Tibial artery (tissue), 4 donors: ENCODE results near the gene CCNO.

ENCODE experiments used
- DNase-seq, 2 donors: peaks; one replicate each; pipeline ENCODE4 v3.0.0-alpha.2; 2019
- H3K27ac ChIP-seq, 2 donors: fragments of 200-600 bp; sonication (generic) in 1 of 2; 1 replicate in 1 of 2; 2 replicates in 1 of 2; pipeline ENCODE4 v1.5.1; 2018 to 2019; ENCODE audit warnings: mild to moderate bottlenecking in 1 of 2
- H3K27me3 ChIP-seq, 2 donors: fragments of 200-600 bp; sonication (generic) in 1 of 2; one replicate each; pipeline versions ENCODE4 v1.5.1 to v1.6.0; 2016 to 2019
- H3K36me3 ChIP-seq, 3 donors: fragments of 200-600 bp; sonication (generic) in 2 of 3; one replicate each; pipeline ENCODE4 v1.5.1; 2016 to 2019; ENCODE audit warnings: mild to moderate bottlenecking in 2 of 3
- H3K4me1 ChIP-seq, 4 donors: fragments of 200-600 bp; sonication (generic) in 2 of 4; 1 replicate in 3 of 4; 2 replicates in 1 of 4; pipeline ENCODE4 v1.5.1; 2016 to 2019
- H3K4me3 ChIP-seq, 2 donors: fragments of 200-600 bp; sonication (generic) in 1 of 2; 1 replicate in 1 of 2; 2 replicates in 1 of 2; pipeline ENCODE4 v1.5.1; 2018 to 2019; ENCODE audit warnings: mild to moderate bottlenecking in 2 of 2
- H3K9me3 ChIP-seq, 3 donors: fragments of 200-600 bp; sonication (generic) in 1 of 3; one replicate each; pipeline ENCODE4 v1.5.1; 2016 to 2019
- CTCF ChIP-seq, 2 experiments: fragments of 200-600 bp in 1 of 2; fragments of 450-650 bp in 1 of 2; IDR thresholded peaks; one replicate each; pipeline ENCODE4 v1.5.1; 2017 to 2019; ENCODE audit warnings: antibody characterized with exemption in 2 of 2, mild to moderate bottlenecking in 1 of 2, moderate library complexity in 1 of 2
- intact Hi-C: fragments of 100-400 bp; cut with DNase I; formaldehyde crosslinking; loops from one replicate; pipeline ENCODE4 v1.15.0; 2023; ENCODE audit warnings: low total_unique reads

The CCNO gene

DNA sequence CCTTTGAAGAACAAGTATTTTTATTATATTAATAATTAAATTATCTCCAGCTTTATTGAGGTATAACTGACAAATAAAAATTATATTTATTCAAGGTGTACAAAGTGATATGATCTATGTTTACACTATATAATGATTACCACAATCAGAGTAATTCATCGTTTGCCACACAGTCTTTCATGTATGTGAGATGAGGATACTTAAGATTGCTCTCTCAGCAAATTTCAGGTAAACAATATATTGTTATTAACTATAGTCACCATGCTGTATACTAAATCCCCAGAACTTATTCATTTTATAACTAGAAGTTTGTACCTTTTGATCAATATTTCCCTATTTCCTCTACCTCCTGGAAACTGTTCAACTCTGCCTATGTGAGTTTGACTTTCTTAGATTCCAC is 16.7 kb upstream of the CCNO start:
- no peak overlapping the region for H3K4me3 ChIP-seq
- H3K4me1 ChIP-seq = no peaks in the 10 kb centered on the region
- no peak for TF ChIP-seq CTCF (IDR thresholded peaks at IDR 0.05)
- DNase-seq = no peak
- peaks cover 0 to 16% (median 5%) of the 10 kb centered on the region in 3 donors for H3K9me3 ChIP-seq
- H3K36me3 ChIP-seq = peaks cover 0 to 8% (median 8%) of the 10 kb centered on the region in 3 donors
- intact Hi-C loops = no loop called here
- H3K27ac ChIP-seq = no peak overlapping the region
- no peaks in the 10 kb centered on the region for H3K27me3 ChIP-seq

DNA sequence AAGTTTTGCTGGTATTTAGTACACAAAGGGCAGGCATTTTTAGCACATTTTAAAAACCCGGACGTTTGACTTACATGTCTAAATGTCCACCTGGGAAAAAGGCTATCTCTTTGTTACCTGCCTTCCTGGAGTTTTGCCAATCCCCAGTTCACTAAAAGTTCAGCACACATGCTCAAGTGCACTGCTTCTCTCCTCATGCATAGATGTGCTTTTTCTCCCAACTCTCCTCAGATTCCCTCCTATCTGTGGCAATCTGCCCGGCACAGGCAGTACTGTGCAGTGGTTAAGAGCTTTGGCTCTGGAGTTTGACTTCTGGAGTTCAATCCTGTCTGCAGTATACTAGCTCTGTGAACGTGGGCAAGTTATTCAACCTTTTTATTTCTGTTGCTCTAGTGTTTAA is 8.3 kb upstream of the CCNO start:
- Histone ChIP-seq H3K4me1 (no peaks in the 10 kb centered on the region), H3K4me3 (no peak overlapping the region), H3K9me3 (no peaks in the 10 kb centered on the region), H3K27me3 (peaks cover 0 to 8% of the 10 kb centered on the region in 2 donors), H3K27ac (no peak overlapping the region), H3K36me3 (no peaks in the 10 kb centered on the region)
- intact Hi-C loops = no loop called here
- no peak for TF ChIP-seq CTCF (IDR thresholded peaks at IDR 0.05)
- DNase-seq = no peak

DNA sequence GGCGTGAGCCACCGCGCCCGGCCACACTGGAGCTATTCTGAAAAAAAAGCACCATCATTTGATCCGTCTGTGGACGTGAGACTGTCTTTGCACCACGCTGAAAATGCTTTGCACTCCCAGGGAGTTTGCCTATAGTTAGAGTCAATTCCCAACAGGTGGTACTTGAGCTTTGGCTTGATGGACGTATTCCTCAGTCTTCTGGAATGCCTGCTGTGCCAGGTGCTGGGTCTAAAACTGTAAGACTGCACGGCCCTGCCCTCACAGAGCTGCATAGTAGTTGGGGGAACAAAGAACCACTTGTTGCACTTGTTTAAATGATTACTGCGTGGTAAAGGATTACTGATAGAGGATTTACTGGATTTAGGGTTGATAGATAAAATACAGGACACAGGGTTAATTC is 3.4 kb upstream of the CCNO start:
- intact Hi-C loops = no loop called here
- Histone ChIP-seq H3K27ac (no peak overlapping the region), H3K4me1 (peaks cover 0 to 20% (median 16%) of the 10 kb centered on the region in 4 donors), H3K36me3 (no peaks in the 10 kb centered on the region), H3K9me3 (no peaks in the 10 kb centered on the region), H3K4me3 (no peak overlapping the region), H3K27me3 (peaks cover 0 to 35% of the 10 kb centered on the region in 2 donors)
- TF ChIP-seq CTCF (IDR thresholded peaks at IDR 0.05) = no peak
- DNase-seq = no peak

DNA sequence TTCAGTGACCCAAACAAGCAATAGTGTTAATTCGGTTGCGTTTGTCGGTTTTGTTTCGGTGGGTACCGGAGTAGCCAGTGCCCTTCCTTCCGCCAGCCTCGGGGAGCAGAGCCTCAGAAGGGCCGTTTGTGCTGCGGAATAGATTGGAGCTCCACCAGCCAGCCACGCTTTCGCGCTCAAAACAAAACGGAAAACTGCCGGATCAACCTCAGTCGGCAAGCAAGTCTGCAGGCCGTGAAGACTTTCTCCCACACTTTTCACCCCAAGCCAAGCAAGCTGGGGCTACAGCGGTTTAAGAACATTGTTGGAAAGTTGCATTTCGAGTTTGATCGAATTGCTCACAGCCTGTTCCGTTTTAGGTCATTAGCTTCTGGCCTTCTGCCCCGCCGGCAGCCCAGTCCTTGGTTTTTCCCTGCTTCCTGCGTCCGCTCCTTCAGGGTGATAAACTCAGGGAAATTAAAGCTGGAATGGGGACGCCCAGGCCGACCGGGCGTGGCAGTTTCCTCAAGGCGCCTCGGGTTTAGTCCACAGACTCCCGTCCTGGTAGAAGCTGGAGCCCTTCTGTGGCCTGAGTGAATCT is 803 bp upstream of the CCNO start:
- intact Hi-C loops = loop anchor here (5.0 kb wide), 1 partner anchor 62 kb away; the partner anchor contains the start of gene CDC20B
- DNase-seq = no peak
- Histone ChIP-seq H3K4me3 (peak overlapping the region; percentile 58 to 60), H3K36me3 (no peaks in the 10 kb centered on the region), H3K27ac (peak overlapping the region in 1 of 2 donors; percentile 16), H3K4me1 (peaks cover 0 to 29% (median 26%) of the 10 kb centered on the region in 4 donors), H3K9me3 (no peaks in the 10 kb centered on the region), H3K27me3 (peaks cover 0 to 58% of the 10 kb centered on the region in 2 donors)
- no peak for TF ChIP-seq CTCF (IDR thresholded peaks at IDR 0.05)

GRCh38 chr5:55232271-55232984 is 980 bp downstream of the CCNO start:
- intact Hi-C loops = loop anchor here (5.0 kb wide), 1 partner anchor 60 kb away; the partner anchor contains the start of gene CDC20B
- no peak for DNase-seq
- peak overlapping the region; percentile 56 to 66 for H3K27ac ChIP-seq
- H3K4me1 ChIP-seq = peaks cover 0 to 36% (median 32%) of the 10 kb centered on the region in 4 donors
- no peaks in the 10 kb centered on the region for H3K9me3 ChIP-seq
- no peak for TF ChIP-seq CTCF (IDR thresholded peaks at IDR 0.05)
- H3K4me3 ChIP-seq = peak overlapping the region; percentile 58 to 60
- peaks cover 0 to 76% of the 10 kb centered on the region in 2 donors for H3K27me3 ChIP-seq
- no peaks in the 10 kb centered on the region for H3K36me3 ChIP-seq
